Psoas muscle (tissue), 8 donors: Measurements from ENCODE around the gene MTA2. TPM values are rescaled to one million over a fixed set of nuclear protein-coding genes. Genes with fewer than 3 reads are reported as not detected.

Experiments
- ATAC-seq, 4 donors: fragments of 200-7000 bp; cut with Tn5 transposase; one replicate each; pipeline ENCODE4 v1.9.1; 2020; ENCODE audit warnings: moderate library complexity in 3 of 4, mild to moderate bottlenecking in 2 of 4
- DNase-seq, 2 donors: peaks; one replicate each; pipeline ENCODE4 v3.0.0-alpha.2; 2020
- H3K27ac ChIP-seq: fragments of 200-600 bp; one replicate; pipeline ENCODE4 v1.8.0; 2022
- H3K27me3 ChIP-seq, 3 donors: fragments of 200-600 bp in 1 of 3; one replicate each; pipeline versions ENCODE4 v1.6.1 to v1.8.0; 2013 to 2022; ENCODE audit warnings: low read length in 2 of 3, mild to moderate bottlenecking in 2 of 3, moderate library complexity in 1 of 3; ENCODE audit not compliant: insufficient read depth in 3 of 3
- H3K36me3 ChIP-seq, 2 donors: fragments of 200-600 bp in 1 of 2; one replicate each; pipeline versions ENCODE4 v1.6.1 to v1.8.0; 2013 to 2022; ENCODE audit warnings: low read depth in 1 of 2, mild to moderate bottlenecking in 1 of 2, moderate library complexity in 1 of 2; ENCODE audit not compliant: insufficient read depth in 1 of 2
- H3K4me1 ChIP-seq: fragments of 200-600 bp; one replicate; pipeline ENCODE4 v1.8.0; 2022
- H3K4me3 ChIP-seq: fragments of 200-600 bp; one replicate; pipeline ENCODE4 v1.8.0; 2022; ENCODE audit warnings: mild to moderate bottlenecking
- H3K9me3 ChIP-seq: fragments of 200-600 bp; one replicate; pipeline ENCODE4 v1.8.0; 2022
- WGBS, 3 donors: extraction: QIAGEN DNeasy Blood & Tissue Kit; methylation state at CpG; one replicate each; pipeline versions ENCODE4 v1.1.6 to v1.1.7; 2013; 5-methylcytosine and 5-hydroxymethylcytosine counted together
- intact Hi-C, 2 donors: fragments of 100-400 bp; cut with DNase I; formaldehyde crosslinking; loops; one replicate each; pipeline versions ENCODE4 v1.11.0 to v1.14.2; 2022
- polyA plus RNA-seq, 3 donors: library from polyadenylated mRNA; stranded (reverse); fragments of 200-250 nt; gene quantifications; one replicate each; pipeline ENCODE4 v1.2.3, GENCODE V29; 2013
- total RNA-seq, 4 donors: library from RNA; stranded (reverse); fragmentation: NEBNext Ultra II Directional in 2 of 4; extraction: Animal tissue kit (Norgen Biotek cat#: 25700) in 2 of 4; gene quantifications; one replicate each; pipeline versions ENCODE4 v1.2.1 to v1.2.4, GENCODE V29; 2021 to 2023
- TF ChIP-seq, protein P1 (sequence below): fragments of 200-600 bp; IDR thresholded peaks from one replicate; pipeline ENCODE4 v1.8.0; 2022; ENCODE audit warnings: antibody characterized with exemption
- donor health status: healthy with polysubstance abuse.
- donor health status: DM: no; HTN: no; CAD: no; lungs with moderate emphysema.
- donor health status: Bipolar disorder and iron deficiency.
- donor health status: healthy.
- donor health status: DM: yes; HTN: yes; CAD: no.
- donor health status: DM: no; HTN: no; CAD: no.
- donor health status: DM: no; HTN: no; CAD: no.
- donor health status: DM: yes; HTN: yes; CAD: no.

MTA2 gene
- total and polyA plus RNA-seq, 7 donors: 18.4 to 32.5 (median 27.1) TPM

DNA sequence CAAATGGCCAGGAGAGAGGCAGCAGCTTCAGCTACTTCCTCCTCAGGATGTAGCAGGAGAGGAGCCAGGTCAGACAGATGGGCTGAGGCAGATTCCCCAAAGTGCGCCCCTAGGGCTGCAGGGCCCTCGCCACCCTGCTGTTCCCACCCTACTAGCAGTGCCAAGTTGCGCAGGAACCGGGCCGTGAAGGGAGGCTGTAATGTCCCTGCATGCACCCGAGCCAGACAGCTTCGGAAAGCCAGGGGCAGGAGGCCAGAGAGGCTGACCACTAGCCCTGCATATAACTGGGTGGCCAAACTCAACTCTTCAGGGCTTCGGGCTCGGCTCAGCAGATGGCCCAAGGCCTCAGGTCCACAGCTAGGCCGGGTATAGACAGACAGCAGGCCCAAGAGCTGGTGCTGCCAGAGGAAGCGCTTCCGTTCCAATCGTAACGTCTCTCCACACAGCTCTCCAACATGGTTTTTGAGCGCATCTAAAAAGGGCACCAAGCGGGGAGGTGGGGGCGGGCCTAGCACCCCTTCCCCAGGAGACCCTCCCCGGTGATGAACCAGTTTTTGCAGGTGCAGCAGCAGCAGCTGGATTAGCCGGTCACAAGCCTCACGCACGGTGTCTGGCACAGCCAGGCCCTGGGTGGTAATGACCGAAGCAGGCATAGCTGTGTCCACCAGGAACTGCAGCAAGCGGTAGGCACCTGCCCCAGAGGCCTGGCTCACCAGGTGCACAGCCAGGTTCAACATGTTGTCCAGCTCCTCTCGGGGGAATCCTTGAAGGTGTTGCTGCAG, 46.7 kb upstream of the MTA2 start:
- WGBS, 3 donors: 76 to 88% (median 79%) methylated on average over 24 of the region's 24 CpGs
- no peak for DNase-seq
- no peaks in the 10 kb centered on the region for H3K27me3 ChIP-seq
- peaks cover 0 to 41% of the 10 kb centered on the region in 2 donors for H3K36me3 ChIP-seq
- TF ChIP-seq, protein P1, sequence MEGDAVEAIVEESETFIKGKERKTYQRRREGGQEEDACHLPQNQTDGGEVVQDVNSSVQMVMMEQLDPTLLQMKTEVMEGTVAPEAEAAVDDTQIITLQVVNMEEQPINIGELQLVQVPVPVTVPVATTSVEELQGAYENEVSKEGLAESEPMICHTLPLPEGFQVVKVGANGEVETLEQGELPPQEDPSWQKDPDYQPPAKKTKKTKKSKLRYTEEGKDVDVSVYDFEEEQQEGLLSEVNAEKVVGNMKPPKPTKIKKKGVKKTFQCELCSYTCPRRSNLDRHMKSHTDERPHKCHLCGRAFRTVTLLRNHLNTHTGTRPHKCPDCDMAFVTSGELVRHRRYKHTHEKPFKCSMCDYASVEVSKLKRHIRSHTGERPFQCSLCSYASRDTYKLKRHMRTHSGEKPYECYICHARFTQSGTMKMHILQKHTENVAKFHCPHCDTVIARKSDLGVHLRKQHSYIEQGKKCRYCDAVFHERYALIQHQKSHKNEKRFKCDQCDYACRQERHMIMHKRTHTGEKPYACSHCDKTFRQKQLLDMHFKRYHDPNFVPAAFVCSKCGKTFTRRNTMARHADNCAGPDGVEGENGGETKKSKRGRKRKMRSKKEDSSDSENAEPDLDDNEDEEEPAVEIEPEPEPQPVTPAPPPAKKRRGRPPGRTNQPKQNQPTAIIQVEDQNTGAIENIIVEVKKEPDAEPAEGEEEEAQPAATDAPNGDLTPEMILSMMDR: no peak
- intact Hi-C loops: no loop called here
- ATAC-seq: no peak
- H3K9me3 ChIP-seq: no peaks in the 10 kb centered on the region
- H3K27ac ChIP-seq: no peak overlapping the region
- H3K4me1 ChIP-seq: peaks cover 32% of the 10 kb centered on the region
- H3K4me3 ChIP-seq: no peak overlapping the region

DNA sequence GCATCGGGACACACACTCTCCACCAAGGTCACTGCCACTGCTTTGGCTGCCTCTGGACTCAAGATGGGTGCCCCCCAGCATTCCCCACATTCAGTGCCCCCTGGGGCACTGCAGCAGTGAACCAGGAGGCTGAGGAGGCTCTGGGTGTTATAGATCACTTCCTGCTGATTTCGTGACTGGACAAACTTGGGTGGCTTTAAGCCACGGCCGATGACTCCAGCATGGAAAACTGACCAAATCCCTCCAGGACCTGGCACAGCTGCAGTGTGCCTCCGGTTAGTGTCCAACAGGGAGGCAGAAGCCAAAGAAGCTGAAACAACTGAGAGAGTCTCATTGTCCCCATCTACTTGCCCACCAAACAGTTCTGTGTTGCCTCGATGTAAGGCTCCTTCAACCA, 45.9 kb upstream of the MTA2 start:
- Histone ChIP-seq H3K4me3 (no peak overlapping the region), H3K4me1 (peaks cover 32% of the 10 kb centered on the region), H3K9me3 (no peaks in the 10 kb centered on the region), H3K27ac (peak overlapping the region; percentile 97), H3K27me3 (no peaks in the 10 kb centered on the region), H3K36me3 (peaks cover 0 to 48% of the 10 kb centered on the region in 2 donors)
- 38 to 53% (median 44%) methylated on average over 6 of the region's 6 CpGs for WGBS, 3 donors
- TF ChIP-seq, protein P1: no peak
- intact Hi-C loops: no loop called here
- DNase-seq: no peak
- ATAC-seq: no peak

DNA sequence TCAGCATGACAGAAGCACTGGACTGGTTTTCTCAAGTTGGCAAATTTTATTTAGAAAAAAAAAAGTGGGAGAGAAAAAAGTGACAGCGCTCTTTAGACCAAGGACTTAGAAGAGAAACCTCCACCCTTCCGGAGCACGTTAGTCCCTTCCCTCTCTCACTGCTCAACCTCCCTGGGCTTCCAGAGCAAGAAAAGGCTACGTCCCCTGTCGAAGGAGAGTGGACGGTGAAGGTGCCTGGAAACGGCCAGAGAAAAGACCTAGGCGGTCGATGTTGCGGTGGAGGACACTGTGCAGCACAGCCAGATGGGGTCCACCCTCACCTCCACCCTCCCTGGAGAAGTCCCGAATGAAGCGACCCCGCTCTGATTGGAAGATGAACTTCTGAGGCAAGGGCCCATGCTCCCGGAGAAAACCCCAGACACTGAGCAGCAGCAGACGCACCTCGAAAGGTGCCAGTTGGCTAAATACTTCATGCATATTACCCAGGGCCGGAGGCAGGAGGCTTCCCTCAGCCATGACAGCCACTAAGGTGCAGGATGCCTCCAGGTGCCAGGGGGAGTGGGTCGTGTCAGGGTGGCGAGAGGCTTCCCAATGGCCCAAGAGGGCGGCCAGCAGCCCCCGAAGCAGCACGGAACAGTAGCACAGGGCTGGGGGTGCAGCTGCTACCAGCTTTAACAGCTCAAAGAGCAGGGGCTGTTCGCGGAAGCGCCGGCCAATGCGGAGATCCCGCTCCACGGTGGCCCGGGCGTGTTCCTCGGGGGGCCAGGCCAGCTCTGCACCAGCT, 45.4 kb upstream of the MTA2 start:
- 44 to 57% (median 50%) methylated on average over 30 to 32 of the region's 32 CpGs for WGBS, 3 donors
- ATAC-seq (peak in 1 of 4 donors; percentile 4), DNase-seq (no peak)
- H3K27me3 ChIP-seq: no peaks in the 10 kb centered on the region
- peak overlapping the region; percentile 97 for H3K27ac ChIP-seq
- peak overlapping the region; percentile 100 for H3K4me3 ChIP-seq
- H3K9me3 ChIP-seq: no peaks in the 10 kb centered on the region
- peaks cover 0 to 54% of the 10 kb centered on the region in 2 donors for H3K36me3 ChIP-seq
- TF ChIP-seq, protein P1: no peak
- H3K4me1 ChIP-seq: peaks cover 30% of the 10 kb centered on the region
- intact Hi-C loops: no loop called here

DNA sequence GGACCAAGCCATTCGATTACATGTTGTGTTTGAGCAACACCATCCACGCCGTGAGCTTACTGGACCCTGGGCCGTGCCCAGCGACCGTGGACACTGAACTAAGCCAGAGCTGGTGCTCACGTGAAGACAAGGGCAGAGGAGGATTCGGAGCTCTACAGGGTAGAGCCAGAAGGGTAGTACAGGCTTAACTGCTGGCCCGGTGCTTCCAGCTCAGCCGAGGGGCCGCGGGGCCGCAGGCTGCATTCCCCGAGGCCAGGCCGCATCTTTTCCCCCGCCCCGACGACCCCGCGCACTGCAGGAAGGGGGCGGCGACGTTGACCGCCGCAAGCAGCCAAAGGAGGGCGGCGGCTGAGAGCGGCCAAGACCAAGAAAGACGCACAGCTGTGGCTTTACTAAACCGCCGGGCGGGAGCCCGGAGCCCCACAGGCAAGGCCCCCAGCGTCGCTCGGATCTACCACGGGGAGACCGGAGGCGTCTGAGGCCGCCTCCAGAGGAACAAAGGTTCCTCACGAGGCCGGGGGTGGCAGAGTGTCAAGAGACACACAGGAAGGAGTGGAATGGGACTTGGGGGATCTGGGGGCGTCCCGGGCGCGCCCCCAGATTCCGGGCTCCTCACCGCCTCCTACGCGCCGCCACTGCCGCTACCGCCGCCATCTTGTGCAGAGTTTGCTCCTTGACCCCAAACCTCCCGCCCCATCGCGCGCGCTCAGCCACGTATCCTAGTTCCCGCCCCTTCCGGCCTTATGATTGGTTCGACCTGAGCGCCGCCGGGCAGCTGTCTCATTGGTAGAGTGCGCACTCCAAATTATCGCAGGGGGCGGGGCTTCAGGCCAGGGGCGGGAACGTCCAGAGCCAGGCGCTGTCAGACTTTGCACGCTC, 44.5 kb upstream of the MTA2 start, which contains the start of gene GANAB:
Gene GANAB (minus strand): TSS at position 668 of the 879 bp plus-strand sequence. CDS start 14 bp downstream, at position 654.
- intact Hi-C loops: no loop called here
- Histone ChIP-seq H3K36me3 (peaks cover 0 to 54% of the 10 kb centered on the region in 2 donors), H3K27ac (peak within 1 kb of the TSS; percentile 97), H3K4me3 (peak within 1 kb of the TSS; percentile 100), H3K27me3 (no peaks in the 10 kb centered on the region), H3K4me1 (peaks cover 24% of the 10 kb centered on the region), H3K9me3 (no peaks in the 10 kb centered on the region)
- 0% methylated on average over 63 to 73 of the region's 73 CpGs for WGBS, 3 donors
- DNase-seq: peak; percentile 100
- ATAC-seq: peak; percentile 98 to 99 (median 99)
- TF ChIP-seq, protein P1: no peak
